HG02798 (cell line): ENCODE results near the gene TMEM175.

Experiments used
- ATAC-seq: cut with Tn5 transposase; IDR thresholded peaks from one replicate; pipeline ENCODE4 v1.9.1; 2021; ENCODE audit warnings: mild to moderate bottlenecking; ENCODE audit not compliant: unreplicated experiment, poor library complexity

Gene TMEM175

GRCh38 chr4:898869-899555 is 33.2 kb upstream of the TMEM175 start:
- no peak for ATAC-seq

- no peak for ATAC-seq
Measured at GRCh38 chr4:899556-899906, 32.7 kb upstream of the TMEM175 start.

- ATAC-seq: no peak
Measured at GRCh38 chr4:900073-900472, 32.2 kb upstream of the TMEM175 start.

GRCh38 chr4:900721-901120 is 31.5 kb upstream of the TMEM175 start:
- no peak for ATAC-seq

- no peak for ATAC-seq
Measured at GRCh38 chr4:901192-901910, 30.9 kb upstream of the TMEM175 start.

DNA sequence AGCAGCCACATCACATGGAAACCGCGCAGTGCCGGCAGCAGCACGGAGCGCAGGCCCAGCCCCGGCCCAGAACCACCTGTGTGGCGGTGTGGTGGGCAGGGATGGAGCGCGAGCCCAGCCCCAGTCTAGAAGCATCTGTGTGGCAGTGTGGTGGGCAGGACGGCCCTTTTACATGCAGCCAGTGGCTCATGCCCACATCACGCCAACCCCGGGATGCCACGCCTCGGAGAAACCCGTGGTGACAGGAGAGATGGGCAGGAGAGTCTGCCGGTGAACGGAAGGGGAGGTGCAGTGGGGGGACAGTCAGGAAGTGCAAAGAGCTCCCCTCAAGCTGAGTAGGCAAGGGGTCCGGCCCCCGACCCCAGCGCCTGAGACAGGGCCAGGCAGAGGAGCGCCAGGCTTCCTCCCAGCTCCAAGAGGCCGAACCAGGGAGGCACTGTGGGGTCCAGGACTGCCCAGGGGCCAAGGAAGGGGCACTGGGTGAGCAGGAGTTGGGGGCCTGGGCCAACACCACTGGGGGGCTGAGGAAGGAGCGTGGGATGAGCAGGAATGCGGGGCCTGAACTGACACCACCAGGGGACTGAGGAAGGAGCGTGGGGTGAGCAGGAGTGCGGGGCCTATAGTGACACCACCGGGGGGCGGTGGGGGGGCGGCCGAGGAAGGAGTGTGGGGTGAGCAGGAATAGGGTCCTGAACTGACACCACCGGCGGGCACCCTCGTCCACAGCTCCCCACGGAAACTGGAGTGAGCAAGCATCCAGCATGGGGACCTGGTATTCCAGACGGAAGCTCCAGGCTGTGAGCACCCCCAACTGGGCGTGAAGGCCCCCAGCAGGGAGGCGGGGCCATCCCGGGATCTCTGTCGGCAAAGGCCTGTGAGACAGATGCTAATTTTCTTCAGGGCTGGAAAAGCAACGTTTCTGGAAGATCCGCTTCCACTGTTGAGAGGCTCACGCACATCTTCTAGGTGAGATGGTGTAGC is 28.9 kb upstream of the TMEM175 start:
- ATAC-seq: no peak

- ATAC-seq: no peak
Measured at GRCh38 chr4:905485-906338, 26.5 kb upstream of the TMEM175 start.

GRCh38 chr4:906339-907102 is 25.7 kb upstream of the TMEM175 start:
- no peak for ATAC-seq

DNA sequence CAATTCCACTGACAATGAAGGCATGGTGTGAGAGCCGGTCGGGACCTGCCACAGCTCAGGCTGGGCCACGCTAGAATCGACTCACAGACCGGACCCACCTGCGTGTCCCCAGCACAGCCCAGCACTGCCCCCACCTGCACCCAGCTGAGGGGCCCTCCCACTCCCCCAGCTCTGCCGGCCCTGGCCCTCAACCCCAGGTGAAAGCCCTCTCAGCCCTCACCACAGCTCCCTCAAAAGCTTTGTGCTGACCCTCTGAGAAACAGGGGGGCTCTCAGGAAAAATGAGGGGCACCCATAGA is 25.2 kb upstream of the TMEM175 start:
- ATAC-seq: no peak

- no peak for ATAC-seq
Measured at GRCh38 chr4:907691-908425, 24.4 kb upstream of the TMEM175 start.

GRCh38 chr4:909131-909571 is 23.1 kb upstream of the TMEM175 start:
- no peak for ATAC-seq

- no peak for ATAC-seq
Measured at GRCh38 chr4:909821-910220, 22.4 kb upstream of the TMEM175 start.

- ATAC-seq: no peak
Measured at GRCh38 chr4:910366-911091, 21.7 kb upstream of the TMEM175 start.

GRCh38 chr4:911221-911751 is 21.0 kb upstream of the TMEM175 start:
- ATAC-seq: no peak

- no peak for ATAC-seq
Measured at GRCh38 chr4:911871-912490, 20.3 kb upstream of the TMEM175 start.

DNA sequence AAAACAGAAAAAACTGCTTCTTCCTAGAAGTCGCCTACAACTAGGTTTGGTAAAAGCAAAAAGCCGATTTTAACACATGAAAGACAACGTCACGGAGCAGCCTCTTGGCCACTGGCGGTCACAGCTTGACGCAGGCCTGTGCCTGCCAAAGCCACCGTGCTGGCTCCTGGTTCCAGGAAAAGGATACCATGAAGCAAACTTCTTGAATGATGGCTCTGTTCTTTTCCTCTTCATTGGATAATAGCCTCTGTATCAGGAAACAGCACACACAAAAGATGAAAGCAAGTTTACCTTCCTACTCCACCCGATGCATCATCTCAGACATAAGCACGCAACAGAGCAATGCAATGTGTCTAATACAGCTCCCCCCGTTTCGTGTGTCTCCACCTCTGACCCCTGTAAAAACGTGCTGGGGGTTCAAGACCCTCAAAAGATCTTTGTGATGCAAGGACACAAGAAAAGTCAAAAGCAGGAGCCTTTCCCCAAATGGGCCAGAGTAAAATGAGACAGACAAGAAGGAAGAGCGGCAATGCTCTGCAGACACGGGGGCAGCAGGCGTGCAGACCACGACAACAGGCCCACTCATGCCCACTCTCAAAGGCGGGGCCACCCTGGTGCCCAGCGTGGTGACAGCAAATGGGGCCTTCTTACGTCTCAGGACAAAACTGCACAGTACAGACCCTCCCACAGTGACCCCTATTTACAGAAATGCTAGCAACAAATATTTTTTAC is 19.5 kb upstream of the TMEM175 start:
- no peak for ATAC-seq

DNA sequence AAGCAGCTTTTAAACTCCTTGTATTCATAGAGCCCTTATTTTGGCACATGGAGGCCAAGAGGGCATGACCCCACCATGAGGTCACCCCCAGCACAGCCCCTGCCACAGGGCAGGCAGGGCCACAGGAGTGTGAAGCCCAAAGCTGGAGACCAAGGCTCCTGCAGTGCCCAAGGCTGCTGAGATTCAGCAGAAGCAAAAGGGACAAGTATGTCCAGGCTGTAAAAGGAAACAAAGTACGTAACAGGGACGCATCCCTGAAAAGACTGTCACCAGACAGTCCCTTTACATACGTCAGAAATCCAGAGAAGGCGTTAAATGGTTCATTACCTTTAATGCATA is 19.0 kb upstream of the TMEM175 start:
- no peak for ATAC-seq
